HG03457 (cell line): ENCODE results near the gene GLS2.
"Not testable (repeated sequence)": the region's sequence is repeated elsewhere in the genome, so short reads cannot be mapped to it uniquely, and the experiment has no call there.

ENCODE experiments used
- ATAC-seq: cut with Tn5 transposase; IDR thresholded peaks from one replicate; pipeline ENCODE4 v1.9.1; 2021; ENCODE audit warnings: moderate number of reproducible peaks; ENCODE audit not compliant: unreplicated experiment

GLS2 gene

GRCh38 chr12:56493409-56494105 lies 5.6 kb upstream of the GLS2 start:
- not testable (repeated sequence) for ATAC-seq

DNA sequence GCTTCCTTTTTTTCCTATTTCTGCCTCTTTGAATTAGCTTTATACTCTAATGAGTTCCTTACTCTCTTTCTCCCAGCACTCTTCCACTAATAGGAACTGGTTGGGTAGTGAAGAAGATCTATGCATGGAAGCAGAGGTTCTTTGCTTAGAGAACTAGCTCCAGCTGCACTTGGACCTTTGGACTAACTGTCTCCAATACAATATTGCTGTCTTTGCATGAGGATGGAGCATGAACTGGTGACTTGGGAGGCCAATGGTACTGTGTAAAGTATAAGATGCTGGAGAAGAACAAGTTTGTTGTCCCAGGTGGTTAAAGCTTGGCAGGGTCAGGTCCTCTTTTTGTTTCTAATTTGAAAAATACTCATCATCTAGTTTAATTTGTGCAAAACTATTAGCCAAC lies 2.4 kb upstream of the GLS2 start:
- ATAC-seq, result no peak

- ATAC-seq, result no peak
Measured at GRCh38 chr12:56487448-56488040, 417 bp downstream of the GLS2 start.

GRCh38 chr12:56486694-56487093 lies 1.3 kb downstream of the GLS2 start:
- no peak for ATAC-seq

DNA sequence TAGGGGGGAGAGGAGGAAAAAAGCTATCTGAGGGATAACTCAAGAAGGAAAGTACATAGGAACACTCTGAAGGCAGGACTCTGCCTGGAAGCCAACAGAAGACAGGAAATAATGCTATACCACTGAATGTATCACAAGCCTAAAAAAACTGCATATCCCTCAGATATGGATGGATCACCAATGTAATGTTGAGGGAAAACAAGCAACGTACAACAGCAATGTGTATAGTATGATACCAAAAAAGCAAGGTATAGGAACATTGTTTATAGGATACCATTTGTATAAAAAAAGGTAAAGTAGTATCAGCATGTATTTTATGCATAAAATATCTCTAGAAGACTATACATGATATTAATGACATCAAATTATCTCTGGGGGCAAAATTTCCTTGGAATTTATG lies 3.4 kb downstream of the GLS2 start:
- no peak for ATAC-seq

GRCh38 chr12:56479625-56480024 lies 8.3 kb downstream of the GLS2 start:
- no peak for ATAC-seq

DNA sequence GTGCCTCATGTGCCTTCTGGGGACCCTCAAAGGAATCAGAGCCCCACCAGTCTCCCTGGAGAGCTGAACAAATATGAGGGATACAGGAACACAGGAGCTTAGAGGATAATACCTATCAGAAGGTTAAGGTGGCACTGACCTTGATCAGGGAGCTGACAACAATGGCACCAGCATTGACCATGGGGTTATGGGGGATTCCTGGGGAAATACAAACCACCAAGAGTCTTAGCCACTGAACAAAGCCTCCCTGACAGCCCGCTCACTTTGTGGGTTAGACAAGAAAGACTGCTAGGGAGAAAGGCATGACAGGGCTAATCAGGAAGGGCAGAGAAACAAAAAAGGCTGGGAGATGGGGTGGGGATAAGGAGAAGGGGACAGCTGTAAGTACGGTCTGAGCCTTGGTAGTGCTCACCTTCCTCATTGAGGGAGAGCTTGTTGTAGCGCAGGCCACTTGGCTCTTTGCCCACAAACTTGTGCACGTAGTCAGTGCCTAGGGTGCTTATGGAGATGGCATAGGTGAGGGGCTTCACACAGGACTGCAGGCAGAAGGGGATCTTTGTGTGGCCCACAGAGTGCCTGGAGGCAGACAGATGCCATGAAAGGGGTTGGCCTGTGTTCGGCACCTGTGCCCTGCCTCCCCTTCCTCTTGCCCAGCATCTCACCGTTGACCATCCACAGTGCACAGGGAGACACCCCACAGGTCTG lies 10.3 kb downstream of the GLS2 start:
- no peak for ATAC-seq

GRCh38 chr12:56476972-56477432 lies 11.0 kb downstream of the GLS2 start:
- no peak for ATAC-seq

GRCh38 chr12:56476143-56476542 lies 11.8 kb downstream of the GLS2 start:
- ATAC-seq, result no peak

DNA sequence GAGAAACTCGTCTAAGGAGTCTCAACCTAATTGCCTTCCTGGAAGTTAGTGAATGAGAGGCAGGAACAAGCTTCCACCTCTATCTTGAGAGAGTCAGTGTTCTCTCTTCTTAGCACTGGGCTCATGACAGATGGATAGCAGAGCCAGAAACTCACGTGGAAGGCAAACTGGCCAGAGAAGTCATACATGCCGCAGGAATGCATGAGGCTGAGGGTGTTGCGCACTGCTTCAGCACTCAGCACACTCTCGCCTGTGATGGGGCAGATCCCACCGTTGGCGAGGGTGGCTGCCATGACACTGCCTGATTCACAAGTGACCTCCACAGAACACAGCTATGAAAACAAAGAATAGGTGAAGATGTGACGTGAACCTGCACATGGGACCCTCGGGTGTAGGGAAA lies 13.6 kb downstream of the GLS2 start:
- no peak for ATAC-seq

- ATAC-seq, result no peak
Measured at GRCh38 chr12:56469007-56469930, 18.7 kb downstream of the GLS2 start.

DNA sequence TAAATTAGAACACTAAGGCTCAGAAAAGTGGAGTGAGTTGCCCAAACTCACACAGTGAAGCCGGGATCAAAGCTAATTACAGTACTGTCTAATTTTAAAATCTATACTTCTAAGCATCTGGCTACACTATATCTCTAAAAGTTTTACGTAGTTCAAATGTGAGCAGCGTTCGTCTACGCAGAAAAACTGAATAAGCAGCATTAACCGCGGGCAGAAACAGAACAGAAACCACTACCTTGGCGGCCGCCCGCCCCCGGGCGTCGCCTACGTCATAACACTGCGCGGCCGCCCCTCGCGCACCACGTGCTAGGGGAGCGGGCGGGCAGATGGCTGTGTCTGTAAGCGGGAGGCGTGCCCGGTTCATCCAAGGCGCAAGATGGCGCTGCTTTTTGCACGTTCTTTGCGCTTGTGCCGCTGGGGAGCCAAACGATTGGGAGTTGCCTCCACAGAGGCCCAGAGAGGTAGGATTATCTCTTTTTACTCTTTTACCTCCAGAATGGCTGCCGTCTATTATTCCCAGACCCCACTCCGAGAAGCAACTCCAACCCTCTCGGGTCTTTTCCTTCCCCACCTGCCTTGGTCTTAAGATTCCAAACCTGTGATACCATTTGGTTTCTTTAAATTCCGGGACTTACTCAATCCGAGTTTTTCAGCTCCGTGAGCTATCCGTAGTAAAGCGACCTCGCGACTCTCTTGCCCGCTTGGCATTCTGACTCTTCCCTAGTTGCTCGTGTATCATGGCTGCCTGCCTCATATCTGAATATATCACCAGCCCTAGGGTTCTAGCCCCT lies 19.6 kb downstream of the GLS2 start, which contains the start of gene SPRYD4:
SPRYD4 (plus strand) TSS at position 363 of the 791 bp plus-strand sequence; CDS start at position 377, 14 bp downstream.
- ATAC-seq, result peak; percentile 75

- ATAC-seq, result no peak
Measured at GRCh38 chr12:56462565-56462964, 25.4 kb downstream of the GLS2 start.

- no peak for ATAC-seq
Measured at GRCh38 chr12:56461235-56462159, 26.5 kb downstream of the GLS2 start.

GRCh38 chr12:56457817-56458216 lies 30.1 kb downstream of the GLS2 start:
- no peak for ATAC-seq

- ATAC-seq, result no peak
Measured at GRCh38 chr12:56454557-56454956, 33.4 kb downstream of the GLS2 start, which contains the start of gene MIP. MIP (minus strand) TSS chr12:56454657; CDS start chr12:56454613, 44 bp downstream.

DNA sequence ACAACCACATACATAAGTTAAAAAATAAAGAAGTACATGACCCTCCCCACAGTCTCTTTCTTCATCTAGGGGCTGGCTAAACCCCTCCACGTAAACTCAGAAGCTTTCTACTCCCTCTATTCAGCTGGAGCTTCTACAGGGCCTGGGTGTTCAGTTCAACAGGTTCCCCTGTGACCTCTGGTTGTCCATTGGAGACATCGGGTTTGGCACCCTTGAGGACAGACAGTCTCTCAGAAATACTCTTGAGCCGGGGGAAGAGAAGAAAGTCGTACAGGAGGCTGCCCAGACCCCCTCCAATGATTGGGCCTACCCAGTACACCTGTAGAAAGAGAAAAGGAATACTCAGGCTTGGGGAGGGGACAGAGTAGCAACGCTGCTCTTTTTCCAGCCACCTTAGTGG lies 36.8 kb downstream of the GLS2 start:
- ATAC-seq, result no peak

DNA sequence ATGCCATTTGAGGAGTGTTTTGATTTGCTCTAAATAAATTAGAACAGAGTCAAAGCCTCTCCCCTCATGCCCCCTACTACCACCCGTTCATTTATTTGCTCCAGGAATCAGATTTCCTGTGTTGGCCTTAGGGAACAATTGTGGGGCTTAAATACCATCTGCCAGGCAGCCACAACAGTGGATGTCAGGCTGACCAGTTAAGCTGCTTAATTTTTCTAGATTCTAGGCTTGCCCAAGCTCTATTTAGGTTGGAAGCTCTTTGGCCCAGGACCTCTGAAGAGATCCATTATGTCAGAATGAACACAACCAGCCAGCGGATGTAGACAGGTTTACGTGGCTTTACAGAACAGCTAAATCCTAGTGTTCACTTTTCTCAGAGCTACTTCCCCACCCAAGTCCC lies 37.7 kb downstream of the GLS2 start:
- no peak for ATAC-seq

GRCh38 chr12:56449622-56449984 lies 38.4 kb downstream of the GLS2 start:
- ATAC-seq, result no peak
